Measurements from ENCODE around the gene AMACR. TPM values are rescaled to one million over a fixed set of nuclear protein-coding genes. Genes with fewer than 3 reads are reported as not detected.

Gene AMACR
- total RNA-seq, 3 donors from 2014 or later (not counting 1 experiment from before 2014, with no cell fraction given), result 2.7 to 3.8 (median 2.9) TPM

DNA sequence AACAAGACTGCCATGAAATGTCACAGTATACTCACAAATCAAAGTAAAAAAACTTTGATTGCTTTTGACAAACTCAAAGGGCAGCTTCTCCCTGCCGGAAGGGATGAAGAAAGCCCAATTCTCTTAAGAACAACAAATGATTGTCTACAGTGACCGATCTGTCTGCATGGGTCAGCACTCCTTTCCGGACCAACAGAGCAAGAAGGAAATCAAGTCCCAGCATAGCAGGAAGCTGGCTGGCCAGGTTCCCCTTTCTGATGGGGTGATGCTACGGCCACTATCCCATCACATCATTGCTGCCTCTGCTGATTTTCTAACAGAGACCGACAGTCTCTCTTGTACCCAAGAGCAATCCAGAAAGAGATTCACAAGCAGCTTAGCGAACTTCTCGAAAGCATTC lies 34.5 kb upstream of the AMACR start:
- DNase-seq, result no peak
- ATAC-seq, result no peak
- Histone ChIP-seq H3K4me1 (ENCODE audit: control insufficient read depth, insufficient read depth, low read length) (peaks cover 37% of the 10 kb centered on the region), H3K27ac (ENCODE audit: low read length) (no peak overlapping the region), H3K36me3 (ENCODE audit: control insufficient read depth, insufficient read depth, low read length) (no peaks in the 10 kb centered on the region), H3K4me3 (ENCODE audit: low read length) (no peak overlapping the region), H3K9me3 (ENCODE audit: control insufficient read depth, insufficient read depth, low read length) (no peaks in the 10 kb centered on the region), H3K27me3 (ENCODE audit: control insufficient read depth, insufficient read depth, low read length) (no peaks in the 10 kb centered on the region)
- intact Hi-C loops (cut with micrococcal nuclease), result no loop called here
- 75% methylated on average over 7 of the region's 7 CpGs for WGBS (ENCODE audit: insufficient coverage)
- no peak for TF ChIP-seq CTCF (IDR thresholded peaks at IDR 0.05)
- H3K36me3 Mint-ChIP-seq, result no peaks in the 10 kb centered on the region
- no peaks in the 10 kb centered on the region for H3K27me3 Mint-ChIP-seq (ENCODE audit: low read depth in 2 of 2)
- H3K9me3 Mint-ChIP-seq, result no peaks in the 10 kb centered on the region
- peak overlapping the region; percentile 89 to 93 for H3K27ac Mint-ChIP-seq
- peaks cover 61 to 68% of the 10 kb centered on the region in 2 donors for H3K4me1 Mint-ChIP-seq
- H3K4me3 Mint-ChIP-seq, result peak overlapping the region; percentile 80

DNA sequence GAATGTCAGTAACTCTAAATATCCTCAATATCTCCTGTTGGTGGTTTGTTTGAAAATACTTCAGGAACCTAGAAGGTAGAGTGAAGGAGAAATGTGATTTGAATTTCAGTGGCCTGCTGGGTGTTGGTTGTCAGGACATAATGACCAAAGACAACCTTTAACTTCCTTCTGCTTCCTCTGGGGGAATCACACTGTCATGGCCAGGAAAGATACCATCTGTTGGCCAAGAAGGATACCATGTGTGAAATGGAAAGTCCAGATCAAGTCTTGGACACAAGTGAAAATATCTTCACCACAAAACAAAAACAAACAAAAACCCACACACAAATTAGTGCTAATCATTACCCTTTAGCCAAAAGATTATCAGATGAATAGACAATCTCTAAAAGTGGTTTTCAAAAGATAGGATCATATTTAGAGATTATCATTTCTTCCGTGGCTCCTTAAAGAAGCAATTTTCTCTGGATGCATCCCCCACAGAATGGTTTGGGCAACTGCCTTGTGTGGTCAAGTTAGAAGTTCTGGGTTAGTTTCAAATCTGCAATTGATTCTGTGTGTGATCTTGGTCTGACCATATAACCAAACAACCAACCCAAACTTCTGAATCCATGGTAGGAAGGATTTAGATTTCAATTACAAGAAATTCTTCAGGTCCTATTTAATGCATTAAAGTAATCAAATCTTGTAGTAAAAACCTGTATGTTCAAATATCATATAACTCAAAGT lies 33.6 kb upstream of the AMACR start:
- H3K27ac ChIP-seq (ENCODE audit: low read length), result no peak overlapping the region
- no peak for ATAC-seq
- H3K4me1 Mint-ChIP-seq, result peaks cover 56 to 64% of the 10 kb centered on the region in 2 donors
- H3K9me3 ChIP-seq (ENCODE audit: control insufficient read depth, insufficient read depth, low read length), result no peaks in the 10 kb centered on the region
- no peaks in the 10 kb centered on the region for H3K9me3 Mint-ChIP-seq
- H3K4me3 Mint-ChIP-seq, result no peak overlapping the region
- H3K4me3 ChIP-seq (ENCODE audit: low read length), result no peak overlapping the region
- no peaks in the 10 kb centered on the region for H3K36me3 ChIP-seq (ENCODE audit: control insufficient read depth, insufficient read depth, low read length)
- 100% methylated on average over 1 of the region's 1 CpG for WGBS (ENCODE audit: insufficient coverage)
- no peak for DNase-seq
- H3K27me3 Mint-ChIP-seq (ENCODE audit: low read depth in 2 of 2), result no peaks in the 10 kb centered on the region
- no peaks in the 10 kb centered on the region for H3K27me3 ChIP-seq (ENCODE audit: control insufficient read depth, insufficient read depth, low read length)
- intact Hi-C loops (cut with micrococcal nuclease), result no loop called here
- H3K36me3 Mint-ChIP-seq, result no peaks in the 10 kb centered on the region
- peaks cover 33% of the 10 kb centered on the region for H3K4me1 ChIP-seq (ENCODE audit: control insufficient read depth, insufficient read depth, low read length)
- no peak for TF ChIP-seq CTCF (IDR thresholded peaks at IDR 0.05)
- H3K27ac Mint-ChIP-seq, result peak overlapping the region in 1 of 2 donors; percentile 93

- no peaks in the 10 kb centered on the region for H3K27me3 Mint-ChIP-seq (ENCODE audit: low read depth in 2 of 2)
- no peaks in the 10 kb centered on the region for H3K9me3 ChIP-seq (ENCODE audit: control insufficient read depth, insufficient read depth, low read length)
- no peaks in the 10 kb centered on the region for H3K36me3 ChIP-seq (ENCODE audit: control insufficient read depth, insufficient read depth, low read length)
- intact Hi-C loops (cut with micrococcal nuclease), result no loop called here
- no peak overlapping the region for H3K27ac ChIP-seq (ENCODE audit: low read length)
- no peak overlapping the region for H3K4me3 ChIP-seq (ENCODE audit: low read length)
- H3K4me1 ChIP-seq (ENCODE audit: control insufficient read depth, insufficient read depth, low read length), result peaks cover 30% of the 10 kb centered on the region
- TF ChIP-seq CTCF (IDR thresholded peaks at IDR 0.05), result no peak
- H3K27me3 ChIP-seq (ENCODE audit: control insufficient read depth, insufficient read depth, low read length), result no peaks in the 10 kb centered on the region
- peak overlapping the region in 1 of 2 donors; percentile 93 for H3K27ac Mint-ChIP-seq
- H3K36me3 Mint-ChIP-seq, result no peaks in the 10 kb centered on the region
- H3K4me1 Mint-ChIP-seq, result peaks cover 49 to 55% of the 10 kb centered on the region in 2 donors
- DNase-seq, result no peak
- H3K9me3 Mint-ChIP-seq, result no peaks in the 10 kb centered on the region
- no peak for ATAC-seq
- 96% methylated on average over 3 of the region's 3 CpGs for WGBS (ENCODE audit: insufficient coverage)
- no peak overlapping the region for H3K4me3 Mint-ChIP-seq
Observed at GRCh38 chr5:34040472-34040871, 32.6 kb upstream of the AMACR start.

All from natural killer cell (primary cell).